ENCODE results near the gene MED1. TPM values are rescaled to one million over a fixed set of nuclear protein-coding genes. Genes with fewer than 3 reads are reported as not detected.

The MED1 gene
- polyA plus RNA-seq, 1 of the 3 experiments (the other 2 are of a cell fraction) = 12.3 TPM

GRCh38 chr17:39402244-39402889 lies 48.7 kb downstream of the MED1 start (continued):
- no peak for TF ChIP-seq YY1 (IDR thresholded peaks at IDR 0.05; ENCODE audit: low read depth)
- TF ChIP-seq MXI1 (IDR thresholded peaks at IDR 0.05; ENCODE audit: low read depth, low read length) = peak; percentile 99

DNA sequence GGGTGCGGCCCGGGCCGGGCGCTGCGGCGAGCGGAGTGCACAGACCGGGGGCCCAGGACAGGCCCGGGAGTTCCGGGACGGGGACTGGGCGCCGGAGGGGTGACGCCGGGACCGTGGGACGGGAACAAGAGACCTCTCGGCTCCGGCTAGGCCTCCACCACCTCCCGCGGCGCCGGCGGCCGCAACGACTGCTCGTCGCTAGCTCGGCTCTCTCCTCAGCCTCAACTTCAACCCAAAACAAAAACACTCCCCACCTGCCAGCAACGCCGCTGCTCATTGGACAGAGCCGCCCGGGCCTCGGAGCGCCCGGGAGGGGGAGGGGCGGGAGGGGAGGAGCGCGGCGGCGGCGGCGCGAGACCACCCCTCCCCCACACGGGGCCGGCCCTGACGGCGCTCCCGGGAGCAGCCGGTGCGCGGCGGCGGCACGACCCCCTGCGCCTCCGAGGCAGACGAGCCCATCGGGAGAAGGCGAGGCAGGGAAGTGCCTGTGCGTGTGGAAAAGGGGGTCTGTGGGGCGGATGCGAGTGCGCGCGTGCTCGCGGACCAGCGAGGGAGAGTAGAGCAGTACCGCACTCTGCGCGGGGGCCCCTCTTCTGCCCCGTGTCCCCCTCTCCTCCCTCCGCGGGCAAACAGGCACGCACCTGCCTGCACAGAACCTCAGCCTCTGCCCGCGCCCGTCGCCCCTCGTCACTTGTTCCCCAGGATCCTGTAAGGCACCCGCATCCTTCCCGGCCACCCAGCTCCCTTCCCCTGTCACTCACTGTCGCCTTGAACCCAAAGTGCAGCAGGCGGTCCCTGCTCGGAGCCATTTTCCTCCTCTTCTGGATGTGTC lies 49.4 kb downstream of the MED1 start, which contains the start of gene FBXL20:
FBXL20 (minus strand) TSS at position 215 of the 832 bp plus-strand sequence. CDS start 224 bp downstream, outside the sequence.
- Histone ChIP-seq H3K4me1 (ENCODE audit: control insufficient read depth in 1 of 2, insufficient read depth in 2 of 2, low read depth in 1 of 2, low read length in 1 of 2) (peaks cover 6 to 14% of the 10 kb centered on the region in 2 experiments; a peak in 3 of 4 replicates), H3K36me3 (replicated peaks in 1 of 2; ENCODE audit: control insufficient read depth in 1 of 2, insufficient read depth in 2 of 2, low read length in 1 of 2) (peaks cover 7 to 13% of the 10 kb centered on the region in 2 experiments), H3K27me3 (ENCODE audit: insufficient read depth) (no peaks in the 10 kb centered on the region), H3K9me3 (no peaks in the 10 kb centered on the region), H3K9ac (peak within 1 kb of the TSS; percentile 83), H3K27ac (ENCODE audit: low read depth in 2 of 2, low read length in 1 of 2) (peak within 1 kb of the TSS; percentile 71 to 83; a peak in 3 of 4 replicates), H2AFZ (ENCODE audit: low read depth) (peak within 1 kb of the TSS; percentile 90), H4K20me1 (ENCODE audit: insufficient read depth) (peaks cover 23% of the 10 kb centered on the region), H3K9me2 (no peaks in the 10 kb centered on the region), H3K4me3 (ENCODE audit: low read depth in 2 of 2, low read length in 1 of 2) (peak within 1 kb of the TSS; percentile 79 to 97), H3K79me2 (ENCODE audit: insufficient read depth) (peaks cover 44% of the 10 kb centered on the region), H3K4me2 (peak within 1 kb of the TSS; percentile 86), H3F3A (replicated peaks; ENCODE audit: insufficient read depth) (peaks cover 39% of the 10 kb centered on the region)
- DNase-seq = peak; percentile 99
- POLR2A ChIA-PET = interaction anchor here (1.1 to 1.7 kb wide), 2 partner anchors 49 to 77 kb away, joined by 4 to 6 read pairs; partner anchors contain the start of gene MED1
- under 1% methylated on average over 30 of the region's 86 CpGs for WGBS (ENCODE audit: low lambda C conversion rate)
- CTCF ChIA-PET = interaction anchor here (1.1 to 1.3 kb wide), 2 partner anchors 50 to 195 kb away, joined by 3 read pairs; partner anchors contain the start of gene MED1
- TF ChIP-seq ZBTB33 (IDR thresholded peaks at IDR 0.05; ENCODE audit: borderline replicate concordance, low read depth) = no peak
- TF ChIP-seq, protein P1, sequence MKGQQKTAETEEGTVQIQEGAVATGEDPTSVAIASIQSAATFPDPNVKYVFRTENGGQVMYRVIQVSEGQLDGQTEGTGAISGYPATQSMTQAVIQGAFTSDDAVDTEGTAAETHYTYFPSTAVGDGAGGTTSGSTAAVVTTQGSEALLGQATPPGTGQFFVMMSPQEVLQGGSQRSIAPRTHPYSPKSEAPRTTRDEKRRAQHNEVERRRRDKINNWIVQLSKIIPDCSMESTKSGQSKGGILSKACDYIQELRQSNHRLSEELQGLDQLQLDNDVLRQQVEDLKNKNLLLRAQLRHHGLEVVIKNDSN (IDR thresholded peaks at IDR 0.05; ENCODE audit: borderline replicate concordance, low read depth) = no peak
- TF ChIP-seq NFIC (IDR thresholded peaks at IDR 0.05; ENCODE audit: borderline replicate concordance) = no peak
- TF ChIP-seq RCOR1 (IDR thresholded peaks at IDR 0.05; ENCODE audit: low read length) = no peak
- peak; percentile 63 for TF ChIP-seq PBX3 (IDR thresholded peaks at IDR 0.05)
- TF ChIP-seq JUND (IDR thresholded peaks at IDR 0.05) = no peak
- TF ChIP-seq REST (IDR thresholded peaks at IDR 0.05; ENCODE audit: low read depth, low read length) = 0 out of 2 replicates have a peak, but pooled peaks have one; percentile 25
- TF ChIP-seq, protein P2, sequence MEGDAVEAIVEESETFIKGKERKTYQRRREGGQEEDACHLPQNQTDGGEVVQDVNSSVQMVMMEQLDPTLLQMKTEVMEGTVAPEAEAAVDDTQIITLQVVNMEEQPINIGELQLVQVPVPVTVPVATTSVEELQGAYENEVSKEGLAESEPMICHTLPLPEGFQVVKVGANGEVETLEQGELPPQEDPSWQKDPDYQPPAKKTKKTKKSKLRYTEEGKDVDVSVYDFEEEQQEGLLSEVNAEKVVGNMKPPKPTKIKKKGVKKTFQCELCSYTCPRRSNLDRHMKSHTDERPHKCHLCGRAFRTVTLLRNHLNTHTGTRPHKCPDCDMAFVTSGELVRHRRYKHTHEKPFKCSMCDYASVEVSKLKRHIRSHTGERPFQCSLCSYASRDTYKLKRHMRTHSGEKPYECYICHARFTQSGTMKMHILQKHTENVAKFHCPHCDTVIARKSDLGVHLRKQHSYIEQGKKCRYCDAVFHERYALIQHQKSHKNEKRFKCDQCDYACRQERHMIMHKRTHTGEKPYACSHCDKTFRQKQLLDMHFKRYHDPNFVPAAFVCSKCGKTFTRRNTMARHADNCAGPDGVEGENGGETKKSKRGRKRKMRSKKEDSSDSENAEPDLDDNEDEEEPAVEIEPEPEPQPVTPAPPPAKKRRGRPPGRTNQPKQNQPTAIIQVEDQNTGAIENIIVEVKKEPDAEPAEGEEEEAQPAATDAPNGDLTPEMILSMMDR (IDR thresholded peaks at IDR 0.05) = no peak
- peak; percentile 53; the same call in 1 of the 2 replicates for TF ChIP-seq MAX (IDR thresholded peaks at IDR 0.05; ENCODE audit: low read depth)
- TF ChIP-seq CHD2 (IDR thresholded peaks at IDR 0.05; ENCODE audit: low read length, partially characterized antibody) = peak; percentile 97
- peak; percentile 74 for TF ChIP-seq POLR2AphosphoS5 (IDR thresholded peaks at IDR 0.05; ENCODE audit: low read depth, low read length)
- no peak for TF ChIP-seq FOSL2 (IDR thresholded peaks at IDR 0.05; ENCODE audit: borderline replicate concordance, low read depth)
- TF ChIP-seq YY1 (IDR thresholded peaks at IDR 0.05; ENCODE audit: low read depth) = no peak; the same call in 1 of the 2 replicates
- peak; percentile 70; the same call in 1 of the 2 replicates for TF ChIP-seq MXI1 (IDR thresholded peaks at IDR 0.05; ENCODE audit: low read depth, low read length)
- TF ChIP-seq, protein P3, sequence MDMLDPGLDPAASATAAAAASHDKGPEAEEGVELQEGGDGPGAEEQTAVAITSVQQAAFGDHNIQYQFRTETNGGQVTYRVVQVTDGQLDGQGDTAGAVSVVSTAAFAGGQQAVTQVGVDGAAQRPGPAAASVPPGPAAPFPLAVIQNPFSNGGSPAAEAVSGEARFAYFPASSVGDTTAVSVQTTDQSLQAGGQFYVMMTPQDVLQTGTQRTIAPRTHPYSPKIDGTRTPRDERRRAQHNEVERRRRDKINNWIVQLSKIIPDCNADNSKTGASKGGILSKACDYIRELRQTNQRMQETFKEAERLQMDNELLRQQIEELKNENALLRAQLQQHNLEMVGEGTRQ (IDR thresholded peaks at IDR 0.05; ENCODE audit: borderline replicate concordance, low read depth, low read length) = no peak
- TF ChIP-seq RXRA (IDR thresholded peaks at IDR 0.05; ENCODE audit: borderline replicate concordance, low read depth) = no peak

Data from SK-N-SH (cell line).